ENCODE measurements around the gene PES1.

The PES1 gene

DNA sequence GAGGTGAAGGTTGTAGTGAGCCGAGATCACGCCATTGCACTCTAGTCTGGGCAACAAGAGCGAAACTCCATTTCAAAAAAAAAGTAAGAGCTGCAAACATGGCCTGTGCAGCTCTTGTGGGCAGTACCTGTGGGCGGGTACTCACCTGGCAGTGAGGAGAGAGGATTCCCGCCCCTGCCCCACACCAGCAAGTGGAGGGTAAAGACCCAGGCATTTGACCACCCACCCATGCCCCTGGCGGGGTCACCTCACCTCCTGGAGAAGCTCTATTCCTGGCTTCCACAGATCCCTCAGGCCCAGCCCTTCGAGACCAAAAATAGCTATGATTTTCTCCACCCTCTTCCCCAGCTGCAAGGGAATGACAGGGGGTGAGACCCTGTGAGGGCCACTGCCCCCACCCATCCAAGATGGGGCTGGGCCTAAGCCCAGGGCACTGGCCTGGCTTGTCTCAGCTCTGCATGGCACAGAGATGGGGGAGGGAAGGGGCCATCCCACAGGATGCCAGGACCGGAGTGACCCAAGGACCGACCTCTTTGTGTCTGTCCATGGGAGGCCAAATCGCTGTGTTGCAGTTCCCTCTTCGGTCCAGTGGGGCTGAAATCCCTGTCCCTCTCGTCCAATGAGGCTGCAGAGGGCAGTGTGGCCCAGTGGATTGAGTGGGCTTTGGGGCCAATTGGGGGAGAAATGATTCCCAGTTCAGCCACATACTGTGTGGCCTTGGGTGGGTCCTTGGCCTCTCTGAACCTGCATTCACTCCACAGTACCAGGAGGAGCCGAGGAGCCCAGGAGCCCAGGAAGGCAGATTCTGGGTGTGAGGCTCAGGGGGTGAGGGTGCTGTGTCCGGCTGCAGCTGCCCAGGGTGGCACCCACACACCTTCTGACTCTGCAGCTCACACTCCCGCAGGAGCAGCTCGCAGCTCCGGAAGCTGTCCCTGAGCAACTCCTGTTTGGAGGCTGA lies 59.8 kb downstream of the PES1 start:
- H3K4me3 ChIP-seq (ENCODE audit: control insufficient read depth, low read depth, low read length), result no peak overlapping the region
- TF ChIP-seq, protein P1, sequence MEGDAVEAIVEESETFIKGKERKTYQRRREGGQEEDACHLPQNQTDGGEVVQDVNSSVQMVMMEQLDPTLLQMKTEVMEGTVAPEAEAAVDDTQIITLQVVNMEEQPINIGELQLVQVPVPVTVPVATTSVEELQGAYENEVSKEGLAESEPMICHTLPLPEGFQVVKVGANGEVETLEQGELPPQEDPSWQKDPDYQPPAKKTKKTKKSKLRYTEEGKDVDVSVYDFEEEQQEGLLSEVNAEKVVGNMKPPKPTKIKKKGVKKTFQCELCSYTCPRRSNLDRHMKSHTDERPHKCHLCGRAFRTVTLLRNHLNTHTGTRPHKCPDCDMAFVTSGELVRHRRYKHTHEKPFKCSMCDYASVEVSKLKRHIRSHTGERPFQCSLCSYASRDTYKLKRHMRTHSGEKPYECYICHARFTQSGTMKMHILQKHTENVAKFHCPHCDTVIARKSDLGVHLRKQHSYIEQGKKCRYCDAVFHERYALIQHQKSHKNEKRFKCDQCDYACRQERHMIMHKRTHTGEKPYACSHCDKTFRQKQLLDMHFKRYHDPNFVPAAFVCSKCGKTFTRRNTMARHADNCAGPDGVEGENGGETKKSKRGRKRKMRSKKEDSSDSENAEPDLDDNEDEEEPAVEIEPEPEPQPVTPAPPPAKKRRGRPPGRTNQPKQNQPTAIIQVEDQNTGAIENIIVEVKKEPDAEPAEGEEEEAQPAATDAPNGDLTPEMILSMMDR (conservative IDR thresholded peaks at IDR 0.05; ENCODE audit: control insufficient read depth, insufficient read depth, low read depth, low read length), result no peak
- no peak for DNase-seq (ENCODE audit: low read depth)

DNA sequence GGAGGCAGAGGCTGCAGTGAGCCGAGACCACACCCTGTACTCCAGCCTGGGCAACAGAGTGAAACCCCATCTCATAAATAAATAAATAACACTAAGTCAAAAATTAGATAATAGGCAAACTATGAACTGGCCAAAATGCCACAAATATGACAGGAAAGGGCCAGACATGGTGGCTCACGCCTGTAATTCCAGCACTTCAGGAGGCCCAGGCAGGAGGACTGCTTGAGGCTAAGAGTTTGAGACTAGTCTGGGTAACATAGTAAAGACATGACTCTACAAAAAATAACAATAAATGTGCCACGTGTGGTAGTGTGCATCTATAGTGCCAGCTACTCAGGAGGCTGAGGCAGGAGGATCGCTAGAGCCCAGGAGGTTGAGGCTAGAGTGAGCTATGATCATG lies 65.1 kb downstream of the PES1 start:
- no peak overlapping the region for H3K4me3 ChIP-seq (ENCODE audit: control insufficient read depth, low read depth, low read length)
- no peak for DNase-seq (ENCODE audit: low read depth)
- TF ChIP-seq, protein P1 (conservative IDR thresholded peaks at IDR 0.05; ENCODE audit: control insufficient read depth, insufficient read depth, low read depth, low read length), result no peak
